ENCODE data around the gene CLTRN. TPM values are rescaled to one million over a fixed set of nuclear protein-coding genes. Genes with fewer than 3 reads are reported as not detected.

Gene CLTRN
- total RNA-seq, 1 donor from 2014 or later = 1.1 TPM

- peak; percentile 55 for DNase-seq (ENCODE audit: low read depth, low spot score)
Observed at GRCh38 chrX:15686818-15687685, 22.4 kb upstream of the CLTRN start.

GRCh38 chrX:15683193-15683592, 18.6 kb upstream of the CLTRN start:
- DNase-seq (ENCODE audit: low read depth, low spot score) = no peak
- H3K27me3 Mint-ChIP-seq (ENCODE audit: low read depth) = peaks cover 4% of the 10 kb centered on the region
- H3K9me3 Mint-ChIP-seq = no peaks in the 10 kb centered on the region
- H3K36me3 Mint-ChIP-seq (ENCODE audit: low read depth) = no peaks in the 10 kb centered on the region
- peaks cover 4% of the 10 kb centered on the region for H3K4me1 Mint-ChIP-seq
- H3K27ac Mint-ChIP-seq (ENCODE audit: unreplicated experiment) = no peak overlapping the region
- H3K4me3 Mint-ChIP-seq = no peak overlapping the region
- TF ChIP-seq CTCF (conservative IDR thresholded peaks at IDR 0.05) = no peak

More at GRCh38 chrX:15686818-15687685, 22.4 kb upstream of the CLTRN start:
- TF ChIP-seq CTCF (conservative IDR thresholded peaks at IDR 0.05) = peak; percentile 89
- Mint-ChIP-seq H3K9me3 (no peaks in the 10 kb centered on the region), H3K27ac (ENCODE audit: unreplicated experiment) (no peak overlapping the region), H3K4me3 (no peak overlapping the region), H3K36me3 (ENCODE audit: low read depth) (no peaks in the 10 kb centered on the region), H3K4me1 (peaks cover 4% of the 10 kb centered on the region), H3K27me3 (ENCODE audit: low read depth) (peaks cover 4% of the 10 kb centered on the region)

- no peak overlapping the region for H3K27ac Mint-ChIP-seq (ENCODE audit: unreplicated experiment)
- peaks cover 4% of the 10 kb centered on the region for H3K4me1 Mint-ChIP-seq
- H3K27me3 Mint-ChIP-seq (ENCODE audit: low read depth) = peaks cover 4% of the 10 kb centered on the region
- no peak for TF ChIP-seq CTCF (conservative IDR thresholded peaks at IDR 0.05)
- H3K9me3 Mint-ChIP-seq = no peaks in the 10 kb centered on the region
- H3K4me3 Mint-ChIP-seq = no peak overlapping the region
- no peak for DNase-seq (ENCODE audit: low read depth, low spot score)
- peaks cover 2% of the 10 kb centered on the region for H3K36me3 Mint-ChIP-seq (ENCODE audit: low read depth)
Observed at GRCh38 chrX:15681433-15681832, 16.8 kb upstream of the CLTRN start.

GRCh38 chrX:15680401-15680800, 15.8 kb upstream of the CLTRN start:
- Mint-ChIP-seq H3K27me3 (ENCODE audit: low read depth) (peaks cover 1% of the 10 kb centered on the region), H3K36me3 (ENCODE audit: low read depth) (peaks cover 2% of the 10 kb centered on the region), H3K27ac (ENCODE audit: unreplicated experiment) (no peak overlapping the region), H3K4me3 (no peak overlapping the region), H3K4me1 (peaks cover 7% of the 10 kb centered on the region), H3K9me3 (no peaks in the 10 kb centered on the region)
- no peak for TF ChIP-seq CTCF (conservative IDR thresholded peaks at IDR 0.05)
- no peak for DNase-seq (ENCODE audit: low read depth, low spot score)

GRCh38 chrX:15679246-15679645, 14.6 kb upstream of the CLTRN start:
- H3K27ac Mint-ChIP-seq (ENCODE audit: unreplicated experiment) = no peak overlapping the region
- no peak for TF ChIP-seq CTCF (conservative IDR thresholded peaks at IDR 0.05)
- H3K36me3 Mint-ChIP-seq (ENCODE audit: low read depth) = peaks cover 2% of the 10 kb centered on the region
- no peak for DNase-seq (ENCODE audit: low read depth, low spot score)
- H3K9me3 Mint-ChIP-seq = no peaks in the 10 kb centered on the region
- H3K4me3 Mint-ChIP-seq = no peak overlapping the region
- no peaks in the 10 kb centered on the region for H3K27me3 Mint-ChIP-seq (ENCODE audit: low read depth)
- peaks cover 7% of the 10 kb centered on the region for H3K4me1 Mint-ChIP-seq
